H1 (cell line): ENCODE results near the gene PRMT5. TPM values are rescaled to one million over a fixed set of nuclear protein-coding genes. Genes with fewer than 3 reads are reported as not detected.

Source experiments
- ASH2L ChIP-seq: fragments of 200-600, 300-600 bp; sonication (generic); IDR thresholded peaks from one replicate; pipeline ENCODE4 v1.7.1; 2017; ENCODE audit warnings: low read length
- BCL11A ChIP-seq, 2 experiments: IDR thresholded peaks; one replicate each; pipeline ENCODE4 v1.6.1; 2011; ENCODE audit warnings: low read depth in 2 of 2, low read length in 2 of 2, mild to moderate bottlenecking in 2 of 2
- CTBP2 ChIP-seq: IDR thresholded peaks from 2 replicates; pipeline ENCODE4 v1.7.0; 2011; ENCODE audit warnings: borderline replicate concordance, mild to moderate bottlenecking, moderate library complexity, mixed read lengths, low read length; ENCODE audit not compliant: insufficient read depth, insufficient read length
- EP300 ChIP-seq, 2 experiments: IDR thresholded peaks; 1 replicate in 1 of 2; 2 replicates in 1 of 2; pipeline ENCODE4 v1.6.1; 2011 to 2012; ENCODE audit warnings: low read depth in 2 of 2, low read length in 2 of 2, mild to moderate bottlenecking in 2 of 2, borderline replicate concordance in 1 of 2, inconsistent platforms in 1 of 2, moderate library complexity in 1 of 2
- FOSL1 ChIP-seq: IDR thresholded peaks from 2 replicates; pipeline ENCODE4 v1.6.1; 2011; ENCODE audit warnings: mild to moderate bottlenecking, low read depth, low read length, moderate library complexity; ENCODE audit not compliant: insufficient read depth
- GABPA ChIP-seq: IDR thresholded peaks from 2 replicates; pipeline ENCODE4 v1.6.1; 2011; ENCODE audit warnings: mild to moderate bottlenecking, low read length, moderate library complexity, borderline replicate concordance; ENCODE audit not compliant: insufficient read depth
- GTF2F1 ChIP-seq: IDR thresholded peaks from 2 replicates; pipeline ENCODE4 v1.6.1; 2012; ENCODE audit warnings: low read depth, low read length, improper control_type of control experiment, borderline replicate concordance
- HDAC6 ChIP-seq: IDR thresholded peaks from one replicate; pipeline ENCODE4 v1.7.1; 2012; ENCODE audit warnings: low read depth, mild to moderate bottlenecking, inconsistent platforms, low read length, moderate library complexity
- KDM1A ChIP-seq: fragments of 200-600, 300-600 bp; sonication (generic); IDR thresholded peaks from 2 replicates; pipeline ENCODE4 v1.7.1; 2016; ENCODE audit warnings: mild to moderate bottlenecking, low read length, borderline replicate concordance
- NRF1 ChIP-seq: IDR thresholded peaks from 2 replicates; pipeline ENCODE4 v1.6.1; 2011; ENCODE audit warnings: mild to moderate bottlenecking, low read depth, low read length, improper control_type of control experiment
- PHF8 ChIP-seq: fragments of 200-600 bp; sonication (generic); conservative IDR thresholded peaks from 2 replicates; pipeline ENCODE4 v1.7.1; 2012; ENCODE audit warnings: low read depth, mild to moderate bottlenecking, inconsistent platforms, low read length, moderate library complexity
- POLR2AphosphoS5 ChIP-seq: IDR thresholded peaks from 2 replicates; pipeline ENCODE4 v1.6.1; 2011; ENCODE audit warnings: low read depth, low read length
- POU5F1 ChIP-seq: IDR thresholded peaks from 2 replicates; pipeline ENCODE4 v1.6.1; 2011; ENCODE audit warnings: low read depth, mild to moderate bottlenecking, low read length, moderate library complexity
- SAP30 ChIP-seq: fragments of 300-600 bp; sonication (generic); IDR thresholded peaks from 2 replicates; pipeline ENCODE4 v1.7.1; 2012; ENCODE audit warnings: low read length, moderate library complexity, mild to moderate bottlenecking, inconsistent platforms; ENCODE audit not compliant: insufficient read depth, insufficient replicate concordance
- SIN3A ChIP-seq, 2 experiments: IDR thresholded peaks in 1 of 2; conservative IDR thresholded peaks in 1 of 2; 2 replicates each; pipeline ENCODE4 v1.6.1; 2011 to 2012; ENCODE audit warnings: low read length in 2 of 2, improper control_type of control experiment in 1 of 2, low read depth in 1 of 2, mild to moderate bottlenecking in 1 of 2
- SIRT6 ChIP-seq: IDR thresholded peaks from one replicate; pipeline ENCODE4 v1.7.1; 2012; ENCODE audit warnings: low read length, inconsistent platforms
- SIX5 ChIP-seq: IDR thresholded peaks from 2 replicates; pipeline ENCODE4 v1.6.1; 2011; ENCODE audit warnings: mild to moderate bottlenecking, low read depth, low read length
- SRF ChIP-seq: IDR thresholded peaks from 2 replicates; pipeline ENCODE4 v1.6.1; 2011; ENCODE audit warnings: mild to moderate bottlenecking, low read depth, low read length, moderate library complexity
- SUZ12 ChIP-seq: fragments of 200-600 bp; sonication (generic); IDR thresholded peaks from 2 replicates; pipeline ENCODE4 v1.6.1; 2012; ENCODE audit warnings: mild to moderate bottlenecking, inconsistent platforms, low read length, moderate library complexity, mixed read lengths
- TAF7 ChIP-seq: optimal IDR thresholded peaks from 2 replicates; pipeline ENCODE3; 2011; ENCODE audit warnings: low read depth, mild to moderate bottlenecking, inconsistent platforms, low read length, moderate library complexity, borderline replicate concordance
- TBP ChIP-seq: IDR thresholded peaks from 2 replicates; pipeline ENCODE4 v1.6.1; 2011; ENCODE audit warnings: low read depth, low read length, improper control_type of control experiment
- TCF12 ChIP-seq: IDR thresholded peaks from 2 replicates; pipeline ENCODE4 v1.6.1; 2011; ENCODE audit warnings: low read depth, mild to moderate bottlenecking, low read length
- TEAD4 ChIP-seq: IDR thresholded peaks from 2 replicates; pipeline ENCODE4 v1.6.1; 2012; ENCODE audit warnings: low read depth, low read length, inconsistent platforms, mixed read lengths
- ZNF274 ChIP-seq: IDR thresholded peaks from 2 replicates; pipeline ENCODE4 v1.7.0; 2012; ENCODE audit warnings: low read length, borderline replicate concordance; ENCODE audit errors: extremely low read depth
- polyA plus RNA-seq, 7 experiments: library from polyadenylated mRNA; depleted of rRNA in 3 of 7; stranded (reverse) in 5 of 7; unstranded in 2 of 7; fragments of >200 nt in 5 of 7; fragments of 200-250 nt in 2 of 7; gene quantifications; 1 replicate in 5 of 7; 2 replicates in 1 of 7; 4 replicates in 1 of 7; pipeline versions ENCODE4 v1.2.1 to v1.2.3, GENCODE V29; 2011 to 2013; ENCODE audit warnings: missing spikeins in 2 of 7, mixed read lengths in 2 of 7
- total RNA-seq: library from RNA; stranded (reverse); fragmentation: NEBNext Ultra II Directional; extraction: Animal tissue kit (Norgen Biotek cat#: 25700); gene quantifications from 2 replicates; pipeline ENCODE4 v1.2.1, GENCODE V29; 2021

The PRMT5 gene
- total and polyA plus RNA-seq, 2 of the 8 experiments (the other 6 are each of a cell fraction or from before 2014, with no cell fraction given) = 171 to 402 TPM

GRCh38 chr14:22871224-22872032, 57.7 kb downstream of the PRMT5 start, which contains the start of gene LRP10 (continued):
- TF ChIP-seq GTF2F1 (0 out of 2 replicates have a peak, but pooled peaks have one; percentile 37), ZNF274 (no peak), FOSL1 (no peak), POU5F1 (no peak), SUZ12 (no peak), SRF (no peak), KDM1A (peak; percentile 51; the same call in 1 of the 2 replicates), SIX5 (no peak), TAF7 (no peak), POLR2AphosphoS5 (no peak), SAP30 (no peak), TBP (peak; percentile 52; the same call in 1 of the 2 replicates), EP300 (IDR thresholded peaks at IDR 0.05; ENCODE audit: borderline replicate concordance in 1 of 2, low read depth in 2 of 2, low read length in 2 of 2) (no peak; a peak in 1 of 3 replicates), BCL11A (IDR thresholded peaks at IDR 0.05; ENCODE audit: low read depth in 2 of 2, low read length in 2 of 2) (no peak), TEAD4 (no peak), GABPA (no peak), HDAC6 (no peak), TCF12 (no peak), PHF8 (0 out of 2 replicates have a peak, but pooled peaks have one; percentile 1), NRF1 (no peak), CTBP2 (peak; percentile 28), SIRT6 (no peak), ASH2L (peak; percentile 89), SIN3A (conservative IDR thresholded peaks at IDR 0.05 in 1 of 2, IDR thresholded peaks at IDR 0.05 in 1 of 2; ENCODE audit: low read depth in 1 of 2, low read length in 2 of 2) (peak in 1 of 2 experiments; percentile 86; a peak in 1 of 4 replicates)
